NCI-H460 (cell line): ENCODE data around the gene EID2. TPM values are rescaled to one million over a fixed set of nuclear protein-coding genes. Genes with fewer than 3 reads are reported as not detected.
A peak's percentile ranks its signal among the peaks of the same experiment; 100 is the strongest.

Source experiments
- DNase-seq: peaks from one replicate; pipeline ENCODE4 v3.0.0-alpha.2; 2016; ENCODE audit warnings: low read depth; ENCODE audit errors: extremely low read depth
- polyA plus RNA-seq: library from polyadenylated mRNA; depleted of rRNA; stranded (reverse); fragments of >200 nt; gene quantifications from 2 replicates; pipeline ENCODE4 v1.2.3, GENCODE V29; 2014; cell fraction: nucleus; rRNA removed
- total RNA-seq: library from RNA; depleted of rRNA; stranded (reverse); fragments of >200 nt; shearing (Covaris generic); gene quantifications from 2 replicates; pipeline ENCODE4 v1.2.3, GENCODE V29; 2014; rRNA removed

The EID2 gene, protein sequence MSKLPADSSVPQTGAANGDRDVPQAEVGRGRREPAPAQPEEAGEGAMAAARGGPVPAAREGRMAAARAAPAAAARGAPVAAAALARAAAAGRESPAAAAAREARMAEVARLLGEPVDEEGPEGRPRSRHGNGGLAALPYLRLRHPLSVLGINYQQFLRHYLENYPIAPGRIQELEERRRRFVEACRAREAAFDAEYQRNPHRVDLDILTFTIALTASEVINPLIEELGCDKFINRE
- total RNA-seq, result 10.7 and 12.6 TPM in 2 replicates
- polyA plus RNA-seq, result 5.3 and 11.3 TPM in 2 replicates

DNA sequence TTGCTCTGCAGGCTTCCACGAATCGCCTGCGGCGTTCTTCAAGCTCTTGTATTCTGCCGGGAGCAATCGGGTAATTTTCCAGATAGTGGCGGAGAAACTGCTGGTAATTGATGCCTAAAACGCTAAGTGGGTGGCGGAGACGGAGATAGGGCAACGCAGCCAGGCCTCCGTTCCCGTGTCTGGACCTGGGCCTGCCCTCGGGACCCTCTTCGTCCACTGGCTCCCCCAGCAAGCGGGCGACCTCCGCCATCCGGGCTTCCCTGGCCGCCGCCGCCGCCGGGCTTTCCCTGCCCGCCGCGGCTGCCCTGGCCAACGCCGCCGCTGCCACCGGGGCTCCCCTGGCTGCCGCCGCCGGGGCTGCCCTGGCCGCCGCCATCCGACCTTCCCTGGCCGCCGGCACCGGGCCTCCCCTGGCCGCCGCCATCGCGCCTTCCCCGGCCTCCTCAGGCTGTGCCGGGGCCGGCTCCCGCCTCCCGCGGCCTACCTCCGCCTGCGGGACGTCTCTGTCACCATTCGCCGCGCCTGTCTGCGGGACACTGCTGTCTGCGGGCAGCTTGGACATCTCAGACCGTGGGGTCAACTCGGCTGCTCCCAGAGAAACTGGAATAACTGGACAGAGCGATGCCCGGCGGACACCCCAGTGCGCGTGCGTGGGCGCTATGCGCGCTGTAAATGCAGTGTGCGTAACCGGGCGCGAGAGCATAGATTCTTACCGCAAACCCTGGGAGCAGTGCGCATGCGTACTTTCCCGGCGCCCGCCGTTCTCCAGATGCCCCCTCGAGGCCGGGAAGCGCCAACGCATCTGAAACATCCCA is at the start of gene EID2:
TSS of gene EID2 (minus strand) at position 644 of the 815 bp plus-strand sequence. CDS start at position 562, 82 bp downstream.
- DNase-seq, result peak; percentile 87

DNA sequence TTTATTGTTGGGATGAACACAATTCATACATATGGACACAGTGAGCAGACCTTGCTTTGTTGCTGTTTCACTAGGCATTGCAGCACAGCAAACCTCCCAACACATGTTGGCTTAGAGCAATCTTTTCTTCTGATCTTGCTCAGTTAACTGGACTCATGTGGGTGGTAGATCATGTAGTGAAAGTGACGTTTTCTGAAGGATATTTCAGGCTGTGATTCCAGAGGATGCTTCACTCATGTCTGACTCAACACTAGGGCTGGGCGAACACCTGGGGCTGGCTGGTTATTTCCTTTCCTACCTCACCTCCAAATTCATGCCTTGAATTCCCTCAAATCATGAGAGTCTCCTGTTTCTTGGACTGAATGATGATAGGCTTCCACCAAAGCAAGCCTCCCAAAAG is 48.1 kb upstream of the EID2 start:
- DNase-seq, result no peak

DNA sequence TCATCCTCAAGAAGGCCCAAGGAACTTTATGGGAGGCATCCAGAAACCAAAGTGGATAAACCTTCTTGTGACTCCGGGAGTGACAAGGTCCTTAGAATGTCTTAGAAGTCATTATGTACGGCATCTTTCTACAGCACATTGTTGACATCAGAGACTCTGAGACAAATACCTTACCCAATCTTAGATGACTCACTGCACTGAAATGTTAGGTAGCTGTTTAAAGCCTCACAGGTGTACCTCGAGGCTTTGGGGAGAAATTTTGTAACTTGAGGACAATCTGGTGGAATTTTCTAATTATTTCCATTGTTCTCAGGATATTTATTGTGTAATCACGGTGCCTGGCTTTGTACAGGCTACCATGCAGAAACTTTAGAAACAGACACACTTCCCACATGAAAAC is 47.5 kb upstream of the EID2 start:
- DNase-seq, result no peak

DNA sequence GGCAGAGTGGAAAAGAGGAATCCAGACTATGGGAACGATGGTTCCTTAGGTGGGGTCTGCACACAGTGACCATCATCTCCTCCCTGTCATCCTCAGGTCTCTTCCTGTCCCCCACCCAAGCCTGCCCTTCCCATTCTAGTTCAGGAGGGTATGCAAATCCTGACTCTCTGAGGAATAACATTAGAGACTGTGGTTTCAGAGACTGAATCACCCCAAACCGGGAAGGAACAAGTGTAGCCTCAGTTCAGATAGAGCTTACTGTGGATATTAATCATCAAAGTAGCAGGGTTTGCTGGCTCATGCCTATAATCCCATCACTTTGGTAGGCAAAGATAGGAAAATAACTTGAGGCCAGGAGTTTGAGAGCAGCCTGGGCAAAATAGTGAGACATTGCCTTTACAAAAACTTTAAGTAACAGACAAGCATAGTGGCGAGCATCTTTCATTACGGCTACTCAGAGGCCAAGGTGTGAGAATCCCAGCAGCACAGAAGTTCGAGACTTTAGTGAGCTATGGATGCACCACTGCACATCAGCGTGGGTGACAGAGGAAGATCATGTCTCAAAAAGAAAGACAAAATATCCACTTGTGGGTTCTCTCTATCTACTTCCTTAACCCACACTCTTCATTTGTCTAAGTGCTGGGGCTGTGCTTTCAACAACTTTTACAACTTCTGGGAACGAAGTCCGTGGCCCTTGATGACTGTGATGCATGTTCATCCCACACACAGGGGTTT is 43.1 kb upstream of the EID2 start:
- no peak for DNase-seq

DNA sequence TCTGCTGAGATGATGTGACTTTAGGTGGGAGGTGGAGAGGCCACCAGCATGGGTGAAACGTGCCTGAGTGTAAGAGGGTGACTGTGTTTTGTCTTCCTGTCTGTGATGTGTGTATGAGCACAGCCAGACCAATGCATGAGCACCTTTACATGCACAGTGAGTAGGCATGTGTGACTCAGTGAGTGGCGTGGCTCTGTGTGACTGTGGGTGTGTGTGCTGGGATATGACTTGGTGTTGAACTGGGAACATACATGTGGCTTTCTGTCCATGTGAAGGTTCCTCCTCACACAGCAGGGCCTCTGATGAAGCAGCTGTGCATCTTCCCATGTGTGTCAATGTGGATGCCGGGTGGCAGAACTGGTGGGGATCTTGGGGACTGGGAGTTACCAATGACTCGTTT is 42.5 kb upstream of the EID2 start:
- DNase-seq, result no peak

DNA sequence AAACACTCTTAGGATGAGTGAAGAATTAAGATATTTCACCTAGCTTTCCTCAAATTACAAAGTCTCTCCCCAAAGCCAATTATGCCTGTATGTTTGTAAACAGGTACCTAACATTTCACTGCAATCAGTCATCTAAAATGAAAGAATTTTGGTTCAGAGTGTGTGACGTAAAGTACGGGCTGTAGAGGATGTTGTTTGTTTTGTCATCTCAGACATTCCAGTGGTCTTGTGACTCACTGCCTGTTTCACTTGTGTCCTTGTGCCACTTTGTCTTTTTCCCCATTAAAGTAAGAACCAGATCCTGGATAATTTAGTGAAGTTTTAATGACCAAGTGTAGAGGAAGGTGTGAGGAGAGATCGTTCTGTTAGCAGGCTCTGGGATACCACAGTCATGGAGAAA is 28.6 kb upstream of the EID2 start:
- no peak for DNase-seq

DNA sequence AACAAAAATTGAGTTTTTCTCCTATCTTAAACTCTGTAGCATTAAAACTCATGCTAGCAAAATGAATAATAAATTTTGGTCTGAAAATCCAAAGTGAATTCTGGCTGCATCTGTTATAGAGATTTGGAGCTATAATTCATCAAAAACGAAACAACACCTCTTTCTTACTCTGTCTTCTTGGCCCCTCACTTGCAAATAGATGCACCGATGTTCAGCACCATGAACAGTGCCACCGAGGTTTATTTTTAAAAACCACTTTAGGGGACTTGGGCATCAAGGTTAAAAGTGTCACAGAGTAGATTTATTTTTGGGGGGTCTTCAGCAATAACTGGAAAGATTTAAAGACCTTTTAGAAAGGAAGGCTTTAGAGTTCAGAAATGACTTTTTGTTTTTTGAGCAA is 26.1 kb upstream of the EID2 start:
- DNase-seq, result no peak

DNA sequence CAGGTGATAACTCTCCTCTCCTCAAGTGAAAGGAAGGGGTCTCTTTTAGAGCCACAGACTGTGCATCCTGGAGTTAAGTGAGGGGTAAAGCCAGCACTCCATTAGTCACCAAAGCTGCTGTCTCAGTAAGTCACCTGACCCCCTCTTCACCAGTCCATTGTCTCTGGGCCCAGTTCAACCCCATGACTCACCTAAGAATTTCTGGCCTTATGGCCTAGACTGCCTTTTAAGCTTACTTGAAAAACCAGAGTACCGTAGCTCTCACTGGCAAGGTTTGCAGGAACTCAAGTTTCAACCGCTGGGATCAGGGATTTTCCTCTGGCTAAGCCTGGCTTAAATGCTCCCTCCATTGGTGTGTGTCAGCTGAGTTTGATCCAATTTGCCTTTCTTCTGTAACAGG is 23.4 kb upstream of the EID2 start:
- DNase-seq, result no peak

DNA sequence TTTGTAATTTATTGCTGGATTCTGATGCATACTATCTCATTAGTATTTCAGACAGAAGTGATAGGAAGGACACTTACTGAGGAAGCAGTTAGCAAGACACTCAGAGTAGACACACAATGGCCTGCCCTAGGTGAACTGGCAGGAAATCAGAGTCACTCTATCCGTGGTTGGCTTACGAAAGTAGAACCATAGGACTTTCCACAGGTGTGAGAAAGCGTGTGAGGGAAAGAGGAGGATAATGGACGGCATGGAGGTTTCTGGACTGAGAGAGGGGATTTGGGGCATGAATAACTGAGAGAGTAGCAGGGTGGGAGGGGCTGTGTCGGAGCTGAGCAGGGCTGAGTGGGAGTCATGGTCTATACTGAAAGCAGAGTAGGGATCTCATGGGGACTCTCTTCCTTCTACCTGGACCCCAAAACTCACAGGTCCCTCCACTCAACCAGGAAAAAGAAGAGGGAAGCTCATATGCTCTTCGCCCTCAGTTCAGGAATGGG is 18.7 kb upstream of the EID2 start:
- no peak for DNase-seq

DNA sequence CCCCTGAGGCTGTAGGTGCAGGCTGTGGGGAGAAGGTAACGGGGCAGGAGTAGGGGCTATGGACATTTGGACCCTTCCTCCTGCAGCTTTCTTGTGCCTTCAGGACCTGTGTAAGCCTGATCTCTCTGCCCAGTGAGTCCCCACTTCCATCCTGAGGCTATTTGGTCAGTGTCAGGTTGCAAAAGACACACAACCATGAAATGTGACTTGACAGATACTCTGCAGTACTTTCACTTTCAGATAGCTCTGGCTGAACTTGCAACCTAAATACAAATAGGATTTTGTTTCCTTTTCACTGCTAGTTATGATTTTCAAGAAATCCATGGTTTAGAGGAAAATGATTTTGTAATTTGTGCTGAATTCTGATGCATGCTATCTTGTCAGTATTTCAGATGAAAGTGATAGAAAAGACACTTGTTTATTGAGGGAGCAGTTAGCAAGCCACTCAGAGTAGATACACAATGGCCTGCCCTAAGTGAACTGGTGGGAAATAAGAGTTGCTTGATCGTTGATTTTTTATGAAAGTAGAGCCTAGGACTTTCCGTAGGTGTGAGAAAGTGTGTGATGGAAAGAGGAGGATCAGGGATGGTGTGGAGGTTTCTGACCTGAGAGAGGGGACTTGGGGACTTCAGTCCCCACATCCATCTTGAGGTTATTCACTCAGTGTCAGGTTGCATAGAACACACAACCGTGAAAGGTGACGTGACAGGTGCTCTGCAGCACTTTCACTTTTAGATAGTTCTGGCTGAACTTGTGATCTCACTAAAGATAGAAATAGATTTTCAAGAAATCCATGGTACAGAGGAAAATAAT is 18.1 kb upstream of the EID2 start:
- no peak for DNase-seq

DNA sequence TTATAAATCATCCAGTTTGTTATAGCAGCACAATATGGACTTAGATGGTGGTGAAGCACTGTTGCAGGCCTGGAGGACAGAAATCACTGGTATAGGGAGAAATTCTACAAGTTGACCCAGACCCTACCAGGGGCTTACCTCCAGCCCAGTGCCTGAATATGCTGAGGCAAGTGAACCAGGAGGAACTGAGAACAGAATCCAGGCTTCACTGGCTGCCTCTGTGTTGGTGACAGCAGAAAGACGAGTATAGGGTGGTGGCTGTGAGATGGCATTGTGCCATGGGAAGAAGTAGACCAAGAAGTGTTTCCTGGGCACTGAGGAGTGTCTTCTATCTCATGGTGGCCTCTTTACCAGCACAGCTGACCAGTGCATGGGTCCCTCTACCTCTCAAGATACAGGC is 15.9 kb upstream of the EID2 start:
- DNase-seq, result no peak

DNA sequence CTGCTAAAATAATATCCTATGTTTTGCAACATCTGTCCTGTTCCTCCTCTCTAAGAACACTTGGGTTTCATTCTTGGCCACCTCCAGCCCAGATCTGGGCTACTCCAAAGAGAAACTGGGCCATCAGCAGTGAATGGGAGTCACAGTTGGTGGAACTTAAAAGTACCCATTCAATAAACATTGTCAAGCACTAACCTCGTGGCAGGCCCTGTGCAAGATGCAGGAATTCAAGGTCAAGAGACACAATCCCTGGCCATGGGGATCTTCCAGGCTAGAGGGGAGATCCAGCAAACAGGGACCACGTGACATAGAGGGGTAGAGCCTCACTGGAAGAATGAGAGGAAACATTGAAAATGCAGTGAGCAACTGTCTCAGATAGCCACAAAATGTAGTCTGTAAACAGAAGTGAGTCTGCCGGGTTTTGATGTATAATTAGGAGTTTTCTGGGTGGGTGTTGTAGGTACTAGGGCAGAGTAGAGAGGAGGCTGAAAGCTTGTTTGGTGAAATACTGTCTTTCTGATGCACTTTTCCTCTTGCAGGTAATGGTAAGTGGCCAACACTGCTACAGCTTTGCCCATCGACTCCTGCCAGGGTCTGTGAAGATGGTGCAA is 14.8 kb upstream of the EID2 start:
- no peak for DNase-seq

DNA sequence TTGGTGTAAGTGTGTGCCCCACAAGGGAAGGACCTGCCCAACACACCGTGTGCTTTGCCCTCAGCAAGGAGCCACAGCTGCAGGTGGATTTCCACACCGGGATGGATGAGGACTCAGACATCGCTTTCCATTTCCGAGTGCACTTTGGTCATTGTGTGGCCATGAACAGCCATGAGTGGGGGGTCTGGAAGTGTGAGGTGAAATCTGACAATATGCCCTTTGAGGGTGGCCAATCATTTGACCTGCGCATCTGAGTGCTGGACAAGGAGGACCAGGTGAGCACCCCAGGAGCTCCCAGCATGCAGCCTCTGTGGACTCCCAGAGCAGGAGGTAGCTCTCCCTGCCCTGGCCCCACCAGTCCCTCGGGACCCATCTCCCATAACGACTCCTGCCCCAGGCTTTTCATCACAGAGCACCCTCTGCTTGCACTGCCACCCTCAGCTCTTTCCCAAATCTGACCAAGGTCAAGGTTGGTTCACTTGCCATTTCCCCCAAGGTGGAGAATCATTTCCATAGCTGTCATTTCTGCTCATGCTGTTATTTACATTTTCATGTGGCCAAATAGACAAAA is 13.2 kb upstream of the EID2 start:
- no peak for DNase-seq

DNA sequence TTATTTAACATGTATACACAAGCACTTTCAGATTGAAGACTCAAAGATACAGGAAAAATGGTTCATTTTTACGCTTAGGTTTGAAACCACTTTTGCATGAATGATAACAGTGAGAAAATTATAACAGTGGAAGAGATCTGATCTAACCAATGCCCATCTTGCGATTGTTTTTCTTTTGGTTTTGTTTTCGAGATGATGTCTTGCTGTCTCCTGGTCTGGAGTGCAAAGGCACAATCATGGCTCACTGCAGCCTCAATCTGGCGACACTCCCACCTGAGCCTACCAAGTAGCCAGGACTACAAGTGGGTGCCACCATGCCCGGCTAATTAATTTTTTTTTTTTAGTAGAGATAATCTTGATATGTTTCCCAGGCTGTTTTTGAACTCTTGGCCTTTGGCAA is 10.2 kb upstream of the EID2 start:
- no peak for DNase-seq

DNA sequence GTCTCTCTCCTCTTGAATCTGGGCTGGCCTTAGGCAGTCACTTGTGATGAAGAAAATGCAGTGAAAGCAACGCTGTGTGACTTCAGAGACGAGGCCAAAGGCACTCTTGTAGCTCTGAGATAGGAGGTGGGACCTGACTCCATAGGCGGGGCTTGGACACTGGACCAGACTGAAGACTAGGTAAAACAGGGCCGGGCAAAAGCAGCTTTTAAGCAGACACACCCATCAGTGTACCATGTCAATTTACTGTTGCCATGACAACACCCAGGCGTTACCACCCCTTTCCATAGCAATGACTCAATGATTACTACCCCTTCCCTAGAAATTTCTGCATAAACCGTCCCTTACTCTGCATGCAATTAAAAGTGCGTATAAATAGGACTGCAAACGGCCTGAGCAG is 6.6 kb upstream of the EID2 start:
- no peak for DNase-seq

DNA sequence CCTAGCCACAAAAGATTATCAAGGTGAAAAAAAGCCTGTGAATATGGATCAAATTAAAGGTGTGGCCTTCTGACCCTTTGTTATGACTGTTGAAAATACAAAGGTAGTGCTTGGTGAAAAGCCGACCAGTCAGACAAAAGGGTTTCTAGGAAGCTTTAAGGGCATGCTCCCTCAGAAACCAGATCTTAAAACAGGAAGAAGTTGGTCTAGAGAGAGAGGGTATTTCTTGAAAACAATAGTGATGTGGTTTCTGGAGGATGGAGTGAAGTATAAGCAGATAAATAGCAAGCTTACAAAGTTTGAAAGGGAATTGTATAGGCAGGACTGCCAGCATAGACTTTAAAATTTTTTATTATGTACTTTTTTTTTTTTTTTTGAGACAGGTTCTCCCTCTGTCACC is 5.0 kb upstream of the EID2 start:
- DNase-seq, result no peak

DNA sequence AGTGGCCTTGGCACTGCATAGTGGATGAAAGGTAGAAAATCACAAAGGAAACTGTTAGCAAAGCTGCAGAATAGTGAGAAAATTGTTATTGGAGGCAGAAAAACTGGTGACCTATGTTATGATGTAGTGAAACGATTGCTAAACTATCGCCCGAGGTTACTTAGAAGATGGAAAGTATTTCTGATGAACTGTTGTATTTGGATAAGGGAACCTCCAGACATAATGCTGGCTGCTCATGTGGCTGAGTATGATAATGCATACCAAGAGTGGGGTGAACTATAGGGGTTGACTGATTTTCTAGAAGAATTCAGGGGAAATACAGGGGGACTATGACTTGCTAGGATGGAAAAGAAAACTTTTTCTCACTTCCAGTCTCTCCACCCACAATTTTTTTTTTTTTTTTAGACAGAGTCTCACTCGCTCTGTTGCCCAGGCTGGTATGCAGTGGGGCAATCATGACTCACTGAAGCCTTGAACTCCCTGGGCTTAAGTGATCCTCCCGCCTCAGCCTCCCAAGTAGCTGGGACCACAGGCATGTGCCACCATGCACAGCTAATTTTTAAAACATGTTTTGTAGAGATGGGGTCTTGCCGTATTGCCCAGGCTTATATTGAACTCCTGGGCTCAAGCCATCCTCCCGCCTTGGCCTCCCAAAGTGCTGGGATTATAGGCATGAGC is 4.4 kb upstream of the EID2 start:
- no peak for DNase-seq

DNA sequence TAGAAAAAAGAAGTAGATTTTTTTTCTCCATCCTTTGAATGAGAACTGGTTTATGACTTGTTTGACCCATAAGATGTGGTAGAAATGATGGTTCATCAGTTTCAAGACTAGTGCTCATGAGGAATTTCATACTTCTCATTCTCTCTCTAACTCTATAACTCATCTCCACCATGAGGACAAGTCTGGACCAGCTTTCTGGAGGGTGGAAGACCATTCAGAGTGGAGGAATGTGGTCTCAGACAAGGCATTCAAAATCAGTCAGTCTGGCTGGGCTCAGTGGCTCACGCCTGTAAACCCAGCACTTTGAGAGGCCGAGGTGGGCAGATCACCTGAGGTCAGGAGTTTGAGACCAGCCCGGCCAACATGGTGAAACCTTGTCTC is 3.5 kb upstream of the EID2 start:
- no peak for DNase-seq

DNA sequence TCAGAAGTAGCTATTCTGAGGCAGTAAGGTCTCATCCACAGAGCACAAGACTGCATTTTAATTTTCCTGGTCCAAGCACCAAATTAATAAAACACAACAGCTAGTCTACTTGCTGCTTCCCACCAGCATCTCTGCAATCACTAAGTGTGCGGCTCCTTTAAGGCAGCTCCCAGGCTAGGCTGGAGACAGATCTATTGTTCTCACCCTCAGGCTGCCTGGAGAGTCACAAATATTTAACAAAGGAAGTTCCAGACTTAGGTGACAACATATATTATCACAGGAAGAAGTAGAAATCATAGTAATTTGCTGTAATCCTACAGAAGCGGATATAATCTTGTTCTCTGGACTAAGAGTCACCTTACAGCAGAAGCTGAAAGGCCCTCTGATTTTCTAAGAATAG is 2.2 kb upstream of the EID2 start:
- DNase-seq, result no peak
